ENCODE data around the gene ACSM3. TPM values are rescaled to one million over a fixed set of nuclear protein-coding genes. Genes with fewer than 3 reads are reported as not detected.

ACSM3 gene
- total and polyA plus RNA-seq, 9 donors = 1.5 to 3.4 (median 2.6) TPM

DNA sequence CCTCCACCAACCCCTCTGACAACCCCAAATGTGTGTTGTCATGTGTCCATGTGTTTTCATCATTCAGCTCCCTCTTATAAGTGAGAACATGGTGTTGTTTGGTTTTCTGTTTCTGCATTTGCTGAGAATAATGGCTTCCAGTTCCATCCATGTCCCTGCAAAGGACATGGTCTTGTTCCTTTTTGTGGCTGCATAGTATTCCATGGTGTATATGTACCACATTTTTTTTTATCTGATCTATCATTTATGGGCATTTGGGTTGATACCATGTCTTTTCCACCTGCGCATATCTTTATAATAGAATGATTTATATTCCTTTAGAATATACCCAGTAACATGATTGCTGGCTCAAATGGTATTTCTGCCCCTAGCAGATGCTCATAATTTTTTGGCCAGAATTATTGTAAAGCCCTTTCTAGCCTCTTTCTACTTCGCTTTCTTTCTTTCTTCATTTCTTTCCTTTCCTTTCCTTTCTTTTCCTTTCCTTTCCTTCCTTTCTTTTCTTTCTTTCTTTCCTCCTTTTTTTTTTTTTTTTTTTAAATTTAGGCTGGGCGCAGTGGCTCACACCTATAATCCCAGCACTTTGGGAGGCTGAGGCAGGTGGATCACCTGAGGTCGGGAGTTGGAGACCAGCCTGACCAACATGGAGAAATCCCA, 55.2 kb downstream of the ACSM3 start:
- Histone ChIP-seq H3K9me3 (replicated peaks; ENCODE audit: control insufficient read depth, low read depth, low read length) (no peaks in the 10 kb centered on the region), H3K4me1 (ENCODE audit: control insufficient read depth, insufficient read depth, low read length) (no peaks in the 10 kb centered on the region), H3K27ac (ENCODE audit: low read length) (no peak overlapping the region), H3K4me3 (ENCODE audit: low read length) (no peak overlapping the region), H3K27me3 (ENCODE audit: control insufficient read depth, insufficient read depth, low read length) (no peaks in the 10 kb centered on the region), H3K36me3 (ENCODE audit: control insufficient read depth, insufficient read depth, low read length) (peaks cover 18% of the 10 kb centered on the region)
- WGBS (ENCODE audit: insufficient coverage) = 60% methylated on average over 1 of the region's 4 CpGs
- no peak for DNase-seq

DNA sequence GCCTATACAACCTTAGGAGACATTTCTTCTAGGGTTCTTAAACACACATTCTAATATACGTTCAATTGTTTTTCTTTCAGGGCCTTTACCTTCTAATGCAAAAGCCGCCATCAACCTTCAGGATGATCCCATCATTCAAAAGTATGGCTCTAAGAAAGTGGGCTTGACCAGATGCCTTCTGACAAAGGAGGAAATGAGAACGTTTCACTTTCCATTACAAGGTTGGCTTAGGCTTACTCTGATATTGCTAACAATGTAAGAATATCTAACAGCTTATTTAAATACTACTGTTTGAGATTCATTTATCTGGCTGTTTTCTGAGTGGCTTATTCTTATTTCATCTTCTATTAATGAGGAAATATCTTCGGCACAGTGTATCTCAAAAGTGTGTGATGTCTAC, 57.9 kb downstream of the ACSM3 start:
- Histone ChIP-seq H3K27me3 (ENCODE audit: control insufficient read depth, insufficient read depth, low read length) (no peaks in the 10 kb centered on the region), H3K4me1 (ENCODE audit: control insufficient read depth, insufficient read depth, low read length) (no peaks in the 10 kb centered on the region), H3K4me3 (ENCODE audit: low read length) (no peak overlapping the region), H3K27ac (ENCODE audit: low read length) (no peak overlapping the region), H3K36me3 (ENCODE audit: control insufficient read depth, insufficient read depth, low read length) (peaks cover 17% of the 10 kb centered on the region), H3K9me3 (replicated peaks; ENCODE audit: control insufficient read depth, low read depth, low read length) (no peaks in the 10 kb centered on the region)
- no CpG with 5 or more reads among the region's 4 CpGs for WGBS (ENCODE audit: insufficient coverage)
- DNase-seq = no peak

DNA sequence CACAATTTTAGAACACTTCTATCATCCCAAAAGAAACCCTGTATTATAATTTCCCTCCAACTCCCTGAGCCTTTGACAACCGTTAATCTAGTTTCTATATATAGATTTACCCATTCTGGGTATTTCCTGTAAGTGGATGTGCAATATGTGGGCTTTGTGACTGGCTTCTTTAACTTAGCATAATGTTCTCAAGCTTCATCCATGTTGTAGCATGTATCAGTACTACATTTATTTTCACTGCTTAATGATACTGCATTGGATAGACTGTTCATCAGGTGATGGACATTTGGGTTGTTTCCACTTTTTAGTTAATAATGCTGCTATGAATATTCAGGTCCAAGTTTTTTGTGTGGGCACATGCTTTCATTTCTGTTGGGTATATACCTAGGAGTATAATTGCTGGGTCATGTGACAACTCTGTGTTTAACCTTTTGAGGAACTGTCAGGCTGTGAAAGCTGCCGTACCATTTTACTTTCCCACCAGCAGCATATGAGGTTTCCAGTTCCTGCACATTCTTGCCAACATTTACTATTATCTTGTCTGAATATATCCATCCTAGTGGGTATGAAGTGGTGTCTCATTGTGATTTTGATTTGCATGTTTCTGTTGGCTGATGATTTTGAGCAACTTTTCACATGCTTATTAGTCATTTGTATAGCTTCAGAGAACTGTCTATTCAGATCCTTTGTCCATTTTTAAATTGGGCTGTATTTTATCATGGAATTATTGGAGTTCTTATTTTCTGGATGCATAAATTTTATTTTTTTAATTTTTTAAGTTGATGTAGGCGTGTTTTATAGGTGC, 58.9 kb downstream of the ACSM3 start:
- H3K36me3 ChIP-seq (ENCODE audit: control insufficient read depth, insufficient read depth, low read length) = peaks cover 16% of the 10 kb centered on the region
- no CpG with 5 or more reads among the region's 3 CpGs for WGBS (ENCODE audit: insufficient coverage)
- no peak overlapping the region for H3K27ac ChIP-seq (ENCODE audit: low read length)
- H3K4me3 ChIP-seq (ENCODE audit: low read length) = no peak overlapping the region
- no peaks in the 10 kb centered on the region for H3K9me3 ChIP-seq (replicated peaks; ENCODE audit: control insufficient read depth, low read depth, low read length)
- H3K27me3 ChIP-seq (ENCODE audit: control insufficient read depth, insufficient read depth, low read length) = no peaks in the 10 kb centered on the region
- DNase-seq = no peak
- no peaks in the 10 kb centered on the region for H3K4me1 ChIP-seq (ENCODE audit: control insufficient read depth, insufficient read depth, low read length)

GRCh38 chr16:20826039-20826566, 62.3 kb downstream of the ACSM3 start:
- H3K4me1 ChIP-seq (ENCODE audit: control insufficient read depth, insufficient read depth, low read length) = no peaks in the 10 kb centered on the region
- no peak for DNase-seq
- no peak overlapping the region for H3K27ac ChIP-seq (ENCODE audit: low read length)
- H3K4me3 ChIP-seq (ENCODE audit: low read length) = no peak overlapping the region
- peaks cover 14% of the 10 kb centered on the region for H3K36me3 ChIP-seq (ENCODE audit: control insufficient read depth, insufficient read depth, low read length)
- 92% methylated on average over 2 of the region's 3 CpGs for WGBS (ENCODE audit: insufficient coverage)
- H3K27me3 ChIP-seq (ENCODE audit: control insufficient read depth, insufficient read depth, low read length) = no peaks in the 10 kb centered on the region
- no peaks in the 10 kb centered on the region for H3K9me3 ChIP-seq (replicated peaks; ENCODE audit: control insufficient read depth, low read depth, low read length)

DNA sequence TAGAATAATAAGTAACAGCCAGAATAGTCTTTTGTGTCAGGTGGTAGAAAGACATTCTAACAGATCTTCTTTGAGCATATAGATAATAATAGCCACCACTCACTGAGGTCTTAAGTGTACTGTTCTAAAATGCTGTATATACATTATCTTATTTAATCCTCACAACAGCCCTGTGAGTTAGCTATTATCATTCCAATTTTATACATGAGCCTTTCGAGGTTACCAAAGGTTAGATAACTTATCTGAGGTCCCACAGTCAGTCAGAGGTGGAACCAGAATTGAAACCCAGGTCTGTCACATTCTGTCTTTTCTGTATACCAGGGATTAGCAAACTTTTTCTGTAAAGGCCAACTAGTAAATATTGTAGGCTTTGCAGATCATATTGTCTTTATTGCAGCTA, 65.7 kb downstream of the ACSM3 start:
- no CpG with 5 or more reads among the region's 1 CpG for WGBS (ENCODE audit: insufficient coverage)
- Histone ChIP-seq H3K4me3 (ENCODE audit: low read length) (no peak overlapping the region), H3K36me3 (ENCODE audit: control insufficient read depth, insufficient read depth, low read length) (peaks cover 11% of the 10 kb centered on the region)

GRCh38 chr16:20830372-20830771, 66.6 kb downstream of the ACSM3 start:
- DNase-seq = no peak
- no peaks in the 10 kb centered on the region for H3K9me3 ChIP-seq (replicated peaks; ENCODE audit: control insufficient read depth, low read depth, low read length)
- peaks cover 14% of the 10 kb centered on the region for H3K36me3 ChIP-seq (ENCODE audit: control insufficient read depth, insufficient read depth, low read length)
- WGBS (ENCODE audit: insufficient coverage) = no CpG with 5 or more reads among the region's 1 CpG
- H3K27ac ChIP-seq (ENCODE audit: low read length) = no peak overlapping the region
- no peak overlapping the region for H3K4me3 ChIP-seq (ENCODE audit: low read length)
- H3K27me3 ChIP-seq (ENCODE audit: control insufficient read depth, insufficient read depth, low read length) = no peaks in the 10 kb centered on the region
- H3K4me1 ChIP-seq (ENCODE audit: control insufficient read depth, insufficient read depth, low read length) = no peaks in the 10 kb centered on the region

More for the DNA sequence above, 65.7 kb downstream of the ACSM3 start:
- no peak for DNase-seq
- Histone ChIP-seq H3K9me3 (replicated peaks; ENCODE audit: control insufficient read depth, low read depth, low read length) (no peaks in the 10 kb centered on the region), H3K4me1 (ENCODE audit: control insufficient read depth, insufficient read depth, low read length) (no peaks in the 10 kb centered on the region), H3K27me3 (ENCODE audit: control insufficient read depth, insufficient read depth, low read length) (no peaks in the 10 kb centered on the region), H3K27ac (ENCODE audit: low read length) (no peak overlapping the region)

- Histone ChIP-seq H3K27ac (ENCODE audit: low read length) (no peak overlapping the region), H3K27me3 (ENCODE audit: control insufficient read depth, insufficient read depth, low read length) (no peaks in the 10 kb centered on the region), H3K4me1 (ENCODE audit: control insufficient read depth, insufficient read depth, low read length) (no peaks in the 10 kb centered on the region), H3K9me3 (replicated peaks; ENCODE audit: control insufficient read depth, low read depth, low read length) (no peaks in the 10 kb centered on the region), H3K4me3 (ENCODE audit: low read length) (no peak overlapping the region), H3K36me3 (ENCODE audit: control insufficient read depth, insufficient read depth, low read length) (peaks cover 7% of the 10 kb centered on the region)
- no peak for DNase-seq
- no CpG with 5 or more reads among the region's 2 CpGs for WGBS (ENCODE audit: insufficient coverage)
These were observed 69.3 kb downstream of the ACSM3 start for GRCh38 chr16:20833086-20833485.

- no peaks in the 10 kb centered on the region for H3K27me3 ChIP-seq (ENCODE audit: control insufficient read depth, insufficient read depth, low read length)
- no peaks in the 10 kb centered on the region for H3K4me1 ChIP-seq (ENCODE audit: control insufficient read depth, insufficient read depth, low read length)
- H3K36me3 ChIP-seq (ENCODE audit: control insufficient read depth, insufficient read depth, low read length) = peaks cover 14% of the 10 kb centered on the region
- no peak for DNase-seq
- no CpG with 5 or more reads among the region's 1 CpG for WGBS (ENCODE audit: insufficient coverage)
- no peak overlapping the region for H3K4me3 ChIP-seq (ENCODE audit: low read length)
- no peaks in the 10 kb centered on the region for H3K9me3 ChIP-seq (replicated peaks; ENCODE audit: control insufficient read depth, low read depth, low read length)
- no peak overlapping the region for H3K27ac ChIP-seq (ENCODE audit: low read length)
These were observed 74.4 kb downstream of the ACSM3 start for GRCh38 chr16:20838240-20838639.

DNA sequence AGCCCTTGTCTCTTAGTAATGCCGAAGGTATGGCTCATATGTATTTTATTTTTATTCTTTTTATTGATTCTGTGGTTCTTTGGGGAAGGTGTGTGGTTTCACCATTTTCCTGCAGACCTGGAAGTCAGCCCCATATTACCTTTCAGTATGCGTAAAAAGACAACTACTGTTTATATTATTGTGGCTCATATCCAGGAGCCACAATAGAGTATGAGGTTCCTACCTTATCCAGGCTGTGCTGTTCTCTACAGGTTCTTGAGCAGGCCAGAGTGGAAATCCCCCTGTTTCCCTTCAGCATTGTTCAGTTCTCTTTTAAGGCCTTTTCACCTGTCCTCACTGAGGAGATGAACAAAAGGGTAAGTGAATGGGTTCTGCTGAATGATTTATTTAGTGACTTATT, 75.7 kb downstream of the ACSM3 start:
- Histone ChIP-seq H3K27me3 (ENCODE audit: control insufficient read depth, insufficient read depth, low read length) (no peaks in the 10 kb centered on the region), H3K9me3 (replicated peaks; ENCODE audit: control insufficient read depth, low read depth, low read length) (no peaks in the 10 kb centered on the region), H3K36me3 (ENCODE audit: control insufficient read depth, insufficient read depth, low read length) (peaks cover 14% of the 10 kb centered on the region), H3K4me1 (ENCODE audit: control insufficient read depth, insufficient read depth, low read length) (no peaks in the 10 kb centered on the region), H3K27ac (ENCODE audit: low read length) (no peak overlapping the region), H3K4me3 (ENCODE audit: low read length) (no peak overlapping the region)
- DNase-seq = no peak
- no CpG with 5 or more reads among the region's 2 CpGs for WGBS (ENCODE audit: insufficient coverage)

- Histone ChIP-seq H3K9me3 (replicated peaks; ENCODE audit: control insufficient read depth, low read depth, low read length) (no peaks in the 10 kb centered on the region), H3K27ac (ENCODE audit: low read length) (no peak overlapping the region), H3K4me1 (ENCODE audit: control insufficient read depth, insufficient read depth, low read length) (no peaks in the 10 kb centered on the region), H3K4me3 (ENCODE audit: low read length) (no peak overlapping the region), H3K27me3 (ENCODE audit: control insufficient read depth, insufficient read depth, low read length) (no peaks in the 10 kb centered on the region), H3K36me3 (ENCODE audit: control insufficient read depth, insufficient read depth, low read length) (peaks cover 15% of the 10 kb centered on the region)
- 60% methylated on average over 1 of the region's 2 CpGs for WGBS (ENCODE audit: insufficient coverage)
- no peak for DNase-seq
These were observed 80.2 kb downstream of the ACSM3 start for GRCh38 chr16:20844054-20844453.
